MCF 10A (cell line): ENCODE measurements around the gene CEACAM6. TPM values are rescaled to one million over a fixed set of nuclear protein-coding genes. Genes with fewer than 3 reads are reported as not detected.
"Not testable (repeated sequence)": the region's sequence is repeated elsewhere in the genome, so short reads cannot be mapped to it uniquely, and the experiment has no call there.

Experiments
- BruUV-seq: library from RNA; stranded (reverse); fragments of 400-500 nt; replicated peaks from 2 replicates; lab custom pipeline; 2021; lab: Mats Ljungman, UMichigan
- CTCF ChIA-PET: fragments of 300-600 bp; sonication (Branson Sonifier 250); formaldehyde crosslinking; extraction: SDS; loops from one replicate; lab custom pipeline; 2021; ENCODE audit warnings: antibody characterized with exemption, inconsistent platforms; lab: Yijun Ruan, JAX
- POLR2A ChIA-PET: fragments of 300-600, 350-650 bp; sonication (Branson Sonifier 250); formaldehyde crosslinking; extraction: SDS; loops from one replicate; lab custom pipeline; 2020; ENCODE audit warnings: antibody characterized with exemption, inconsistent platforms; lab: Yijun Ruan, JAX
- DNase-seq: peaks from one replicate; pipeline ENCODE4 v3.0.0-alpha.2; 2018; ENCODE audit not compliant: unreplicated experiment
- H3K27ac Mint-ChIP-seq: one replicate; pipeline ENCODE4 v1.8.0; 2022; ENCODE audit warnings: mild to moderate bottlenecking, low read depth, mixed read lengths; ENCODE audit not compliant: unreplicated experiment
- H3K27me3 Mint-ChIP-seq: one replicate; pipeline ENCODE4 v1.8.0; 2022; ENCODE audit warnings: mixed read lengths; ENCODE audit not compliant: insufficient read depth, unreplicated experiment
- H3K36me3 Mint-ChIP-seq: one replicate; pipeline ENCODE4 v1.8.0; 2022; ENCODE audit warnings: mild to moderate bottlenecking, moderate library complexity, mixed read lengths; ENCODE audit not compliant: insufficient read depth, unreplicated experiment
- H3K4me1 Mint-ChIP-seq: one replicate; pipeline ENCODE4 v1.8.0; 2022; ENCODE audit warnings: mixed read lengths; ENCODE audit not compliant: insufficient read depth, unreplicated experiment
- H3K4me3 Mint-ChIP-seq: one replicate; pipeline ENCODE4 v1.8.0; 2022; ENCODE audit warnings: mild to moderate bottlenecking, moderate library complexity, mixed read lengths; ENCODE audit not compliant: unreplicated experiment
- H3K9me3 Mint-ChIP-seq: one replicate; pipeline ENCODE4 v1.8.0; 2022; ENCODE audit warnings: mixed read lengths; ENCODE audit not compliant: unreplicated experiment
- intact Hi-C: fragments of 100-400 bp; cut with micrococcal nuclease; formaldehyde crosslinking; loops from 2 replicates; pipeline ENCODE4 v1.14.1; 2022
- total RNA-seq: library from RNA; stranded (reverse); gene quantifications from 2 replicates; pipeline ENCODE4 v1.2.3, GENCODE V29; 2022
- TF ChIP-seq, protein P1 (sequence below): fragments of 200-600 bp; IDR thresholded peaks from one replicate; pipeline ENCODE4 v1.8.0; 2022; ENCODE audit warnings: antibody characterized with exemption, mild to moderate bottlenecking; ENCODE audit not compliant: unreplicated experiment

The CEACAM6 gene
- total RNA-seq, 1 experiment from 2014 or later, result not detected

DNA sequence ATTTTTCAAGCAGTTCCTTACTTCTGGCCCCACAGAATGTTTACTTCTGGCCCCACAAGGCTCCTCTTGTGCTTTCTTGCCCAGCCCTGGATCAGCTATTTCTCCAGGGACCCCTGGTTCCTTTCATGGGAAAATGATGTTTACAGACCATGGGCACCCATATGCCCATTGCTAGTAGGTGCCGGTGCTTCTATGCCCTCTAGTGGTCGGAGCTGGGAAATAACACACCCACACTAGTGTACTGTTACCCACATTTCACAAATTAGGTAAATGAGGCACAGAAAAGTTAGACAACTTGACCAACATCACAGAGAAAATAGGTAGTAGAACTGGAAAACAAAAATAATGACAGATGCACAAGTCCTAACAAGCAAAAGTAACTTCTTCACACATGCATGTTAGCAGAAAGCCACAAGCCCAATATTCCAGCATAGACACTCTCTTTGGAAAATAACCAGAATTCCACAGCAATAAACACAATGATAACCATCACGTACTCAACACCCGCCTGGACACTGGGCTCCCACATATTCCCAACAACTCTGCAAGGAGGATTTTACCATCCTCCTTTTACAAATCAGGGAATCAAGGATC is 1.3 kb upstream of the CEACAM6 start:
- TF ChIP-seq, protein P1, sequence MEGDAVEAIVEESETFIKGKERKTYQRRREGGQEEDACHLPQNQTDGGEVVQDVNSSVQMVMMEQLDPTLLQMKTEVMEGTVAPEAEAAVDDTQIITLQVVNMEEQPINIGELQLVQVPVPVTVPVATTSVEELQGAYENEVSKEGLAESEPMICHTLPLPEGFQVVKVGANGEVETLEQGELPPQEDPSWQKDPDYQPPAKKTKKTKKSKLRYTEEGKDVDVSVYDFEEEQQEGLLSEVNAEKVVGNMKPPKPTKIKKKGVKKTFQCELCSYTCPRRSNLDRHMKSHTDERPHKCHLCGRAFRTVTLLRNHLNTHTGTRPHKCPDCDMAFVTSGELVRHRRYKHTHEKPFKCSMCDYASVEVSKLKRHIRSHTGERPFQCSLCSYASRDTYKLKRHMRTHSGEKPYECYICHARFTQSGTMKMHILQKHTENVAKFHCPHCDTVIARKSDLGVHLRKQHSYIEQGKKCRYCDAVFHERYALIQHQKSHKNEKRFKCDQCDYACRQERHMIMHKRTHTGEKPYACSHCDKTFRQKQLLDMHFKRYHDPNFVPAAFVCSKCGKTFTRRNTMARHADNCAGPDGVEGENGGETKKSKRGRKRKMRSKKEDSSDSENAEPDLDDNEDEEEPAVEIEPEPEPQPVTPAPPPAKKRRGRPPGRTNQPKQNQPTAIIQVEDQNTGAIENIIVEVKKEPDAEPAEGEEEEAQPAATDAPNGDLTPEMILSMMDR, result peak; percentile 76
- peaks cover 7% of the 10 kb centered on the region for H3K36me3 Mint-ChIP-seq
- no TSS peak for BruUV-seq
- no peak overlapping the region for H3K4me3 Mint-ChIP-seq
- ChIA-PET CTCF (interaction anchor here (0.5 to 2.9 kb wide), 34 partner anchors 9 to 908 kb away, joined by 3 to 35 read pairs (median 4); partner anchors contain the start of gene CEACAM3), POLR2A (interaction anchor here (0.7 kb wide), 1 partner anchor 97 kb away, joined by 3 read pairs; no protein-coding TSS in a partner anchor)
- H3K4me1 Mint-ChIP-seq, result peaks cover 5% of the 10 kb centered on the region
- DNase-seq, result peak; percentile 65
- no peaks in the 10 kb centered on the region for H3K9me3 Mint-ChIP-seq
- no peak overlapping the region for H3K27ac Mint-ChIP-seq
- H3K27me3 Mint-ChIP-seq, result peaks cover 62% of the 10 kb centered on the region
- intact Hi-C loops, result loop anchor here (1.0 to 2.0 kb wide), 2 partner anchors 31 to 67 kb away; no protein-coding TSS in a partner anchor

DNA sequence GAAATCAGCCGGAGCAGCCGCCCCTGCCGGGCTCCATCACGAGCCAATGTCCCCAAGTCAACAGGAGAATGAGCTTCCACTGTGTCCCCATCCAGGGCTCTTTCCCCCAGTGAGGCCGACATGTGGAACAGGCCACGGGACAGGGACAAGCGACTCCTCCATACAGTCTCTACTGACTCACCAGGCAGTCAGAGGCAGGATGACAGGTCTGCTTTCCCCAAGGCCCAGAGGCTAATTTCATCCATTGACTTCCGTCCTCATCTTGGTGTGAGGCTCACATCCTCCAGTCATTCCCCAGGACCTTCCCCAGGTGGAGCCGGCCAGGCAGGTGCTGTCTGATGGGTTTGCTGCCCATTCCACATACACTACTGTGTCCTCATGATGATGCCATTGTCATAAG is 3.5 kb downstream of the CEACAM6 start:
- no peak for DNase-seq
- no TSS peak for BruUV-seq
- TF ChIP-seq, protein P1, result no peak
- peaks cover 75% of the 10 kb centered on the region for H3K27me3 Mint-ChIP-seq
- no peak overlapping the region for H3K4me3 Mint-ChIP-seq
- H3K27ac Mint-ChIP-seq, result no peak overlapping the region
- CTCF ChIA-PET, result interaction anchor here (0.6 to 1.4 kb wide), 4 partner anchors 41 to 355 kb away, joined by 3 read pairs; no protein-coding TSS in a partner anchor
- intact Hi-C loops, result no loop called here
- POLR2A ChIA-PET, result interaction anchor here (0.7 kb wide), 1 partner anchor 105 kb away, joined by 3 read pairs; no protein-coding TSS in a partner anchor
- H3K4me1 Mint-ChIP-seq, result peaks cover 5% of the 10 kb centered on the region
- H3K9me3 Mint-ChIP-seq, result no peaks in the 10 kb centered on the region
- no peaks in the 10 kb centered on the region for H3K36me3 Mint-ChIP-seq

DNA sequence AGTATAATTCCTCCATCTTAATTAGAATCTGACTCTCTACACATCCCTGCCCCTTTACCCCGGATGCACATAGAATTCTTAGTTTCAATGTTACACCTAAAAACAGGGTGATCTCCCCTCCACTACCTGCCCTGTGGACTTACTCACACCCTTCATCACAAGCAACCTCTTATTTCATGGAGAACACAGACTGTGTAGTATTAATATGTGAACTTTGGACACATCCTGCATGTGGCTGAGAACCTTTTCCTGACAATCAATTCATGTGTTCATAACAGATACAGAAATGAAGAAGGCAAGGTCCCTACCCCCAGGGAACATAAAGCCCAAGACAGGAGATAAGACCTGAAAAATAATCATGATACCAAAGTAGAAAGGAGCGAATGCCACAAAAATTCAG is 11.8 kb downstream of the CEACAM6 start:
- intact Hi-C loops, result no loop called here
- Mint-ChIP-seq H3K4me3 (no peak overlapping the region), H3K9me3 (no peaks in the 10 kb centered on the region), H3K36me3 (no peaks in the 10 kb centered on the region), H3K27ac (no peak overlapping the region), H3K27me3 (peaks cover 66% of the 10 kb centered on the region), H3K4me1 (no peaks in the 10 kb centered on the region)
- DNase-seq, result no peak
- BruUV-seq, result no TSS peak
- ChIA-PET CTCF (interaction anchor here (0.6 kb wide), 1 partner anchor 20 kb away, joined by 3 read pairs; no protein-coding TSS in a partner anchor), POLR2A (no interaction called here)
- TF ChIP-seq, protein P1, result no peak

DNA sequence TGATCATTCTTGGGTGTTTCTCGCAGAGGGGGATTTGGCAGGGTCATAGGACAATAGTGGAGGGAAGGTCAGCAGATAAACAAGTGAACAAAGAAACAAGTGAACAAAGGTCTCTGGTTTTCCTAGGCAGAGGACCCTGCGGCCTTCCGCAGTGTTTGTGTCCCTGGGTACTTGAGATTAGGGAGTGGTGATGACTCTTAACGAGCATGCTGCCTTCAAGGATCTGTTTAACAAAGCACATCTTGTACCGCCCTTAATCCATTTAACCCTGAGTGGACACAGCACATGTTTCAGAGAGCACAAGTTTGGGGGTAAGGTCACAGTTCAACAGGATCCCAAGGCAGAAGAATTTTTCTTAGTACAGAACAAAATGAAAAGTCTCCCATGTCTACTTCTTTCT is 12.8 kb downstream of the CEACAM6 start:
- peaks cover 66% of the 10 kb centered on the region for H3K27me3 Mint-ChIP-seq
- CTCF ChIA-PET, H3K4me1 Mint-ChIP-seq, H3K4me3 Mint-ChIP-seq, H3K36me3 Mint-ChIP-seq, H3K27ac Mint-ChIP-seq, intact Hi-C loops, BruUV-seq, H3K9me3 Mint-ChIP-seq, DNase-seq, POLR2A ChIA-PET: not testable (repeated sequence)
